ENCODE results near the gene MYT1.
"Not testable (repeated sequence)": the region's sequence is repeated elsewhere in the genome, so short reads cannot be mapped to it uniquely, and the experiment has no call there.

The MYT1 gene

DNA sequence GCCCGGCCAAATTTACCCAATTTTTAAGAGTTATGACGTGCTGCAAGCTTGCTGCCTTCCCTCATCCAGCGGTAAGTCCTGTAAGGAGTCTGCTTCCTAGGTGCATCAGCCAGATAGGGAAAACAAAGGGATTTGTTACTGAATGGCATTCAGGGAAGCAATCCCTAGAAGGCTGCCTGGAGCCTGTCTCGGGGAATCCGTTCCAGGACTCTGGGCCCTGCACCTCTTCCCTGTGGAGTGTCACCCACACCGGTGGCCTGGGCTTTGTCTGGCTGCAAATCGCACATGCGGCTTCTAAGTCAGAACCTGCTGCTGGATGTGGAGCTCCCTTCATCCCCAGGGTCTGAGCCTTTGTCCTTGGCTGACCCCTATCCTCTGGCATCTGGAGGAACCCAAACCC is 7.0 kb downstream of the MYT1 start:
- no peak for ATAC-seq

GRCh38 chr20:64173116-64173515 is 8.9 kb downstream of the MYT1 start:
- ATAC-seq: no peak

DNA sequence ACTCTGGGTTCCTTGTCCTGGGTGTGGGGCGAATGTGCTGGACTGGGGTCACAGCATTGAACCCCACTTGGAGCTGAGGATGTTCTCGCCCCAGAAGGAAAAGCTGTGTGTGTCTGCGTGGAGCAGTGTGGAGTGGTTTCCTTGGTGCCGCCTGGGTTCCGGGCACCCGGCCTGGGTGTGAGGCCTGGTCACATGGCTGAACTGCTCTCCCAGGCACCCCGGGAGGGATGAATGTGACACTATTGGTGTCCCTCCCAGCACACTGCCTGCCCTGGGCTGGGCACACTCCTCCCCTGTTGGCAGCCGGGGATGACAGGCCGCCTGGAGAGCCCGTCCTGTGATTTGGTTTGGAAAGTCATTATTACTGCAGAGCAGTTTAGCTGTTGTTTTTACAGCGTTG is 12.3 kb downstream of the MYT1 start:
- no peak for ATAC-seq

GRCh38 chr20:64176971-64177370 is 12.7 kb downstream of the MYT1 start:
- ATAC-seq: no peak

- ATAC-seq: no peak
These were observed 13.1 kb downstream of the MYT1 start for GRCh38 chr20:64177384-64177783.

- ATAC-seq: no peak
These were observed 13.5 kb downstream of the MYT1 start for GRCh38 chr20:64177787-64178186.

- not testable (repeated sequence) for ATAC-seq
These were observed 14.7 kb downstream of the MYT1 start for GRCh38 chr20:64178925-64179324.

- ATAC-seq: no peak
These were observed 15.6 kb downstream of the MYT1 start for GRCh38 chr20:64179805-64180204.

- no peak for ATAC-seq
These were observed 16.4 kb downstream of the MYT1 start for GRCh38 chr20:64180673-64181072.

DNA sequence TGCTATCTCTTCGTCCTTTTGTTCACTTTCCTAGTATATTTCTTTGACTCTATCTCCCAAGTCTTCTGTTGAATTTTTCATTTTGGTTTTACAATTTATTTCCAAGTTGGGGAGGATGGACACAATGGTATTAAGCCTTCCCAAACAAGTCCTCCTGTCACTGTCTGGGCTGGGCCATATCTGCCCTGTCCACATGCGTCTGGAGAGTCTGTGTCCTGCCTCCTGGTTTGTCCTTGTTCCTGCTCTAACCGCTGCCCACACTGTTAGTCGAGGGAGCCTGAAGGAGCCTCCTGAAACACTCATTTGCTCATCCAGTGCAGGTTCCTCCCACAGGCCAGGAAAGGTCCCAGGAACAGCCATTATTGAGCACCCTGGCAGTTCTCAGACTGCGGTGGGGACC is 17.1 kb downstream of the MYT1 start:
- no peak for ATAC-seq

- ATAC-seq: no peak
These were observed 18.1 kb downstream of the MYT1 start for GRCh38 chr20:64182146-64182865.

DNA sequence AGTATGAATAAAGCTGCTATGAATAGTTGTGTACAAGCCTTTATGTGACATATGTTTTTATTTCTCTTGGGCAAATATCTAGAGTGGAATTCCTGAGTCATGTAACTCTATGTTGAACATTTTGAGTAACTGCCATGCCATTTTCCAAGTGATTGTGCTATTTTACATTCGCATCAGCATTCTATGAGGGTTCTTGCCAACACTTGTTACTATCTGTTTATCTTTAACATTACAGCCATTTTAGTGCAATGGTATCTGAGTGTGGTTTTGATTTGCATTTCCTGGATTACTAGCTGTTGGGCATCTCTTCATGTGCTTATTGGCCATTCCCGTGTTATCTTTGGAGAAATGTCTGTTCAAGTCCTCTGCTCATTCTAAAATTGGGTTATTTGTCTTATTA is 19.1 kb downstream of the MYT1 start:
- ATAC-seq: no peak

GRCh38 chr20:64184795-64185194 is 20.5 kb downstream of the MYT1 start:
- no peak for ATAC-seq

DNA sequence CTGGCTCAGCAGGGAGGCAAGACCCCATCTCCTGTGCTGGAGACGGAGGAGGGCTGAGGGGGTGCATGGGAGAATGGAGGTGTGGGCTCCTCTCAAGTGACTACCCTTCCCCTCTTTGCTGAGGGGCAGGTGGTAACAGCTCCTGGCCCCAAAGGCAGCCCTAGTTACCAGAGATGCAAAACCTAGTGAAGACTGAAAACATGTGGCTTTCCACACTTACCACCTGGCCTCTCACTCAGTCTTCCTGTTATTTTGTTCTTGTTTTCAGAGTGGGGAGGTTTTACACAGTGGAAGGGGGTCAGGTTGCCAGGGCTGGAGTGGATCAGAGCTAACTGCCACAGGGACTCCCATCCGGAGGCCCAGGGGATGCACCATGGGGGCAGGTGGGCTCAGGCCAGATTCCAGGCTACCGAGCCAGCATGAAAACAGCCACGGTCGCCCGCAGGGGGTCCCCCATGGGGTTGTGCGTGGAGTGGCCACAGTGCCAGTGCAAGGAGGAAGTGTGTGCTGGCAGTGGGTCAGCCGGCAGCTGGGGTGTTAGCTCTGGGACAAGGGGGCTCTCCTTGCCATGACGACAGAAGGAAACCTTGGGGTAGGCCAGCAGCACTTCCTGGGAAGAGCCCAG is 21.1 kb downstream of the MYT1 start:
- no peak for ATAC-seq

DNA sequence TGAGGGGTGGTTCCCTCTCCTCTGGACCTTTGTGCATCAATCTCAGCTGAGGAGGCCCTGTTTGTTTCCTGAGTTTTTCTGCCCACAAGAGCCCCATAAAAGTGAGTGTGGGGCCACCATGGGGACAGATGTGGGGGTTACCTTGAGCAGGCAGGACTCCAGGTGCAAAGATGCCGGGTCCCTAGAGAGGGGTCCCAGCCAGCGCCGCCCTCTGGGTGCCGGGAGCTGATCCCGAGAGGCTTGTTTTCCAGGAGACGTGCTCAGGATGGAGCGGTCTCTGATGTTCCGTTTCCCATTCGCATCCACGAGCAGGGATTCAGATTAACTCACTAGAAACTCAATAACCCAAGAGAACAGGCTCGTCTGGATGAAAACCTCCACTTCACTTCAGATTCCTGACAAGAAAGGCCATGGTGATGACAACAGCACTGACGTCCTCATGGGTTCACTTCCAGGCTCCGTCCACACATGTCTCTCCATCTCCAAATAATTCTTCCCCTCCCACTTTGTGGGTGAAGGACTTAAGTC is 21.9 kb downstream of the MYT1 start:
- ATAC-seq: no peak

GRCh38 chr20:64187213-64187612 is 23.0 kb downstream of the MYT1 start:
- not testable (repeated sequence) for ATAC-seq

- no peak for ATAC-seq
These were observed 23.8 kb downstream of the MYT1 start for GRCh38 chr20:64188091-64188490.

GRCh38 chr20:64188682-64189529 is 24.7 kb downstream of the MYT1 start:
- ATAC-seq: no peak

GRCh38 chr20:64189530-64189966 is 25.3 kb downstream of the MYT1 start:
- ATAC-seq: no peak

DNA sequence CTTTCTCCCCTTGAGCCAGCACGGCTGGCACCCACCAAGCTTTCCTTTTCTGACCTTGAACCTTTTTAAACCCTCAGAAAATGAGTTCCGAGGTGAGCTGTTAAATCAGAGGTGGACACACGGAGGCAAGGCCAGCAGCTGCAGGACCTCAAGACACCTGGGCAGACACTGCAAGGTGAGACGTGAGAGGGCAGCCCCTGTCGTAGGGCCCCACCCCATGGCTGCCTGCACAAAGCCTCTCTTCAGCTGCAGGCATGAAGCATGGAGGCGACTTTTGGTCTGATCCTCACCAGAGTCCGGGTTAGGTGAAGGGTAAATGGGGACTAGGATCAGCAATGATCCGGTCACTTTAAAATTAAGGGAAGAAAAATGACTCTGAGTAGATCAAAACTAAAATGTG is 25.7 kb downstream of the MYT1 start:
- no peak for ATAC-seq

- ATAC-seq: no peak
These were observed 26.8 kb downstream of the MYT1 start for GRCh38 chr20:64191002-64191401.

DNA sequence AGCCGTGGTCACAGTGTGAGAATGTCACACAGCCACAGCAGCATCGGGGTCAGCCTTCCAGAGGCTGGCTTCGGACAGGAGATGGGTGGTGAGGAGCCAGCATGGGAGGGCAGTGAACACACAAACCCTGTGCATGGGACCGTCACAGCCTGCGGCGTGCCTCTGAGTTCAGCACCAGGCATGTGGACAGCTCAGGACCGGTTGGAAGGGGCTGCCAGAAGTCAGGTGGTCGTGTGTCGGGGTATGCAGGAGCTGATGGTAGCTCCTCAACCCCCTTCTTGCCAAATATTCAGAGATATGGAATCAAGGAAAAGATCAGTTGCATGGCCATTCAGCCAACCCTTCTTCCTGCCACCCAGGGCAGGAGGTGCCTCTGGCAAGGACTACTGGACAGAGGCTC is 28.2 kb downstream of the MYT1 start:
- no peak for ATAC-seq

DNA sequence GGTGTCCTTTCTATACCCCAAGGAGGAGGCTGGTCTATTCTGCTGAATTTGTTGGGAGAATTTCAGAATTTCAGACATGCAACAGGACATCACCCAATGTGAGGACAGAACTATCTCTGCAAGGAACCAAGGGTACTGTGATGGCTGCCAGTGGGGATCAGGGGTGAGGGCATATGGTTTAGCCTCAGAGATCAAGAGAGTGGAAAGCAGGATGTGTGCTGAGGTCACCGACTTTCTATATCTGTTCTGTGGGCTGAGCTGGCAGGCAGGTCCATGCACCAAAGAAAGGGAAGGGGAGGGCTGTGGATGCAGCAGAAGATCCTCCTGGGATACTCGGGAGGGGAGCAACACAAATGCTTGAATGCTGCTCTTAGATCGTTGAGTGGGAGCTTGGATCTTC is 28.8 kb downstream of the MYT1 start:
- ATAC-seq: no peak

DNA sequence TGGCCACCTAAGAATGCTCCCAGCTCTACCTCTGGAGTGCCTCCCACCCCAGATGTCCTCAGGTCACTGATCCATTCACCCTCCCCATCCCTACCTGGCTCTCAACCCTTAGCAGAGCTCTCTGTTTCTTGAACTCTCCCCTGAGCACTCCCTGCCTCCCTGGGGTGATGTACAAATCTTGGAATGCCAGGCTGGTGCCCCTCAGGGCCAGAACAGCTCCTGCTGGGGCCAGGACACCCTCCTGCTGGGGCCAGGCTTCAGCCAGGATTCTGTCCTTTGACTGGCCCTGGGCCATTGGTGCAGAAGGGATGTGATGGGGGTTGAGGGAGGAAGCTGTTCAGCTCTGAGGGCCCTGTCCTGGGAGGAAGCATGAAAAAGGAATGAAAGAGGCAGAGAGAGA is 30.0 kb downstream of the MYT1 start:
- no peak for ATAC-seq

Data from activated CD4-positive, CD25-positive, alpha-beta regulatory T cell treated with anti-CD3 and anti-CD28 coated beads, Interleukin-2, amount 50 U/mL, for 24 hours (primary cell).